ENCODE measurements around the gene NT5M.

NT5M gene

DNA sequence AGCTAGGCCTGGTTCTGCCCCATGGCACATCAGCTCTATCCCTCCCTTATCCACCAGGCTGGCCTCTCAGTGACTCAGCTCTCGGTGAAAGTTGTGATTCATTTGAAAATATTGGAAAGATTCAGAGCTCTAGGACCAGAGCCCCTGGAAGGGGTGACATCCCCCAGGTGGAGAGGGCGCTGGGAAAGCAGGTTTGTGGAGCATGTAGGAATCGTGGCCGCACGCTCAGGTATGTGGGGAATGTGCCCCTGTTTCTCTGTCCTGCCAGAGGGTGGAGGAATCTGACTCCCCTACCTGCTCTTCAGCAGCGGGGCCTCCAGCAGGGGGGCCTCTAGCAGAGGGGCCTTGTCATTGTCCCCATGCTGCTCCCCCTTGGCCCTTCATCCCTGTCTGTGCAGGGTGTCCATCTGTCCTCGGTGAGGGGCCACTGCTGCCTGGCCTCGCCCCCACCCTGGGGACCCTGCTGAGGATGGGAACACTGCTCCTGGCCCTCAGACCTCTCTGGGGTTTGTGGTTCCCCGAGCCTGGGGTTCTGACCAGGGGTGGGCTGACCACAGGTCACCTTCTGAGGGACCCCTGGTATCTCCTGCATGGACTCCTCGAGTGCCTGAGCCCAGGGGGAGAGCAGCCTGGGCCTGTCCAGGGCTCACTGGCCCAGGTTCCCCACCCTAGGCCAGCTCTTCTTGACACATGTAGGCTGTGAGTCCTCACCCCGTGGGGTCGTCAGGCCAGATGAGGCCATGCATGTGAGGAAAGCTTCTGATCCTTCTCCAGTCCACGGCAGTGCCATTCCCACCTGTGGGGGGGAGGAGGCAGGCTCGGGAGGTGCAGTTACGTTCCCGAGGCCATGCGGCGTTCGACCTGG lies 47.5 kb downstream of the NT5M start:
- 80 to 90% methylated on average over 13 to 18 of the region's 19 CpGs for WGBS, 2 experiments (ENCODE audit: insufficient coverage in 2 of 2)
- no peaks in the 10 kb centered on the region for H3K9me3 ChIP-seq (ENCODE audit: control insufficient read depth, low read length)
- H3K4me3 ChIP-seq (ENCODE audit: extremely low read depth, insufficient read depth, low read length, poor library complexity, severe bottlenecking): no peak overlapping the region
- peaks cover 15% of the 10 kb centered on the region for H3K4me1 ChIP-seq (ENCODE audit: control insufficient read depth, insufficient read depth, low read length, poor library complexity, severe bottlenecking)
- H3K36me3 ChIP-seq (ENCODE audit: control insufficient read depth, insufficient read depth, low read length): no peaks in the 10 kb centered on the region
- H3K27ac ChIP-seq (ENCODE audit: low read depth, low read length, severe bottlenecking): no peak overlapping the region

GRCh38 chr17:17351356-17351891 lies 48.3 kb downstream of the NT5M start:
- no peak overlapping the region for H3K4me3 ChIP-seq (ENCODE audit: extremely low read depth, insufficient read depth, low read length, poor library complexity, severe bottlenecking)
- WGBS, 2 experiments (ENCODE audit: insufficient coverage in 2 of 2): 88 to 93% methylated on average over 15 to 16 of the region's 16 CpGs
- H3K9me3 ChIP-seq (ENCODE audit: control insufficient read depth, low read length): no peaks in the 10 kb centered on the region
- no peaks in the 10 kb centered on the region for H3K36me3 ChIP-seq (ENCODE audit: control insufficient read depth, insufficient read depth, low read length)
- no peak overlapping the region for H3K27ac ChIP-seq (ENCODE audit: low read depth, low read length, severe bottlenecking)
- peaks cover 15% of the 10 kb centered on the region for H3K4me1 ChIP-seq (ENCODE audit: control insufficient read depth, insufficient read depth, low read length, poor library complexity, severe bottlenecking)

DNA sequence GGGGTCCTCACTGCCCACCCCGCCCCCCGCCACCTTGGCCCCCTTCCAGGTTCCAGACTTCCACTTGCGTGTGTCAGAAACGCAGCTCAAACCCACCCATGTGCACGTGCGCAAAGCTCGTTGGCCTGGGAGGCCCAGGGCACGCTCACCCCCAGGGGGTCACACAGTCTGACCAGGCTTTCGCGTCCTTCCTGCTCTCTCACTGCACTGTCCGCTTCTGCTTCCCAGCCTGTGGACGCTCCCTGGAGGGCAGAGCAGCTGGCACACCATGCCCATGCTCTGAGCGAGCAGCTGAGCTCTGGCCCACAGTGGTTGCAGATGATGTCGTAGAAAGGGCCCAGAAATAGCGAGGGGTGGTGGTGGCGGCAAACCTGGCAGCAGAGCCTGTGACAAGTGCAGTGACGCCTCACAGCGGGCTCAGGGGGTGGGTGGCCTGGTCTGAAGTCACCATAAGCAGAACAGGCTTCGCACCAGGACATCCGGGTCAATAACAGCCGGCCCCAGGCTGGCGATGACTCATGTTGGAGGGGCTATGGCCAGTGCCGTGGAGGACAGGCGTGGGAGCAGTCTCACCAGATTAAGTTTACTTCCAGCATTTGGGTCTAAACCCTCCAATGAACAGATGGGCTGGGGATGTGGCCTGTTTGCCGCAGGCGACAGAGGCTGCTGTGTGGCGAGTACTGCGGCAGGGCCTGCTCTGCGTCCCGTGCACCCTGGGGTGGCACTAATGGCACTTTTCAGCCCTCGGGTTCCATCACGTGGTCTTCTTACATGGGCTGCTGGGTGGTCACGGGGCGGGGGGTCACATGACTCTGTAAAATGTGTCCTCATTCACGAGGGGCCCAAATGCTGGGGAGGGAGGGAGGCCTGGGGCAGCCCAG lies 49.0 kb downstream of the NT5M start:
- Histone ChIP-seq H3K4me1 (ENCODE audit: control insufficient read depth, insufficient read depth, low read length, poor library complexity, severe bottlenecking) (peaks cover 15% of the 10 kb centered on the region), H3K4me3 (ENCODE audit: extremely low read depth, insufficient read depth, low read length, poor library complexity, severe bottlenecking) (no peak overlapping the region), H3K27ac (ENCODE audit: low read depth, low read length, severe bottlenecking) (no peak overlapping the region), H3K36me3 (ENCODE audit: control insufficient read depth, insufficient read depth, low read length) (no peaks in the 10 kb centered on the region), H3K9me3 (ENCODE audit: control insufficient read depth, low read length) (no peaks in the 10 kb centered on the region)
- 81 to 86% methylated on average over 25 to 28 of the region's 35 CpGs for WGBS, 2 experiments (ENCODE audit: insufficient coverage in 2 of 2)

DNA sequence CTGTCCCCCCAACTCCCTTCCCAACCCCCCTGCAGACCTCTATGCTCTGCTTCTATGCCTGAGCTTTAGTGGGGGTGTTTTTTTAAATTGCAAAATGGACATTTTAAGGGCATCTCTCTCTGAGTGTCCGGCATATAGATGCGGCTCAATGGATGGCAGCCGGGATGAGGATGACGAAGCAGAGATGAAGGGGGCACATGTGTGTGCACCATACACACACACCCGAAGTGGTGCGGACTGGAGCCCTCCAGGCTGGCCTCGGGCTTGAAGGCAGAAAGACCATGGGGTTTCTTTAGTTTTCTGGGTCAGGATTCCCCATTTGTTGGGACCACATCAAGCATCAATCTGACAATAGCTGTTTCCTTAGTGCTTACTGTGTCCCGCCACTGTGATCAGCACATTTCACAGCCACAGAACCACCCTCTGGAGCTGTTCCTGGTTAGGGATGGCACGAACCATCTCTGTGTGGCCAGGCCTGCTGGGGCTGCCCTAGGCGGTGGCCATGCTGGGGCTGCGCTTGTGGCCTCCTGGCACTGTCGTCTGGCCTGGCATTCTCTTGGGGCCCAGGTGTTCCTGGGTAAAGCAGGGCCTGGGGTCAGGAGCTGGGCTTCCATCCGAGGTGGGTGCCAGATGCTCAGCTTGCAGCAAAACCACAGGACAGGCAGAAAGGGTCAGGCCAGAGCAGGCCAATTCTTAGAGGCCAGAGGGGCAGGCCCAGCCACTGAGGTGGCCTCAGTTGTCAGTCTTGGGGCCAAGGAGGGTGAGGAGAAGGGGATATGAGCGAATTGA lies 49.9 kb downstream of the NT5M start:
- Histone ChIP-seq H3K27ac (ENCODE audit: low read depth, low read length, severe bottlenecking) (no peak overlapping the region), H3K4me3 (ENCODE audit: extremely low read depth, insufficient read depth, low read length, poor library complexity, severe bottlenecking) (no peak overlapping the region), H3K36me3 (ENCODE audit: control insufficient read depth, insufficient read depth, low read length) (no peaks in the 10 kb centered on the region), H3K4me1 (ENCODE audit: control insufficient read depth, insufficient read depth, low read length, poor library complexity, severe bottlenecking) (peaks cover 15% of the 10 kb centered on the region), H3K9me3 (ENCODE audit: control insufficient read depth, low read length) (no peaks in the 10 kb centered on the region)
- 94 to 96% methylated on average over 13 of the region's 14 CpGs for WGBS, 2 experiments (ENCODE audit: insufficient coverage in 2 of 2)

GRCh38 chr17:17353625-17354484 lies 50.7 kb downstream of the NT5M start:
- H3K9me3 ChIP-seq (ENCODE audit: control insufficient read depth, low read length): no peaks in the 10 kb centered on the region
- H3K36me3 ChIP-seq (ENCODE audit: control insufficient read depth, insufficient read depth, low read length): no peaks in the 10 kb centered on the region
- peaks cover 15% of the 10 kb centered on the region for H3K4me1 ChIP-seq (ENCODE audit: control insufficient read depth, insufficient read depth, low read length, poor library complexity, severe bottlenecking)
- H3K27ac ChIP-seq (ENCODE audit: low read depth, low read length, severe bottlenecking): no peak overlapping the region
- H3K4me3 ChIP-seq (ENCODE audit: extremely low read depth, insufficient read depth, low read length, poor library complexity, severe bottlenecking): no peak overlapping the region
- 92 to 94% methylated on average over 13 to 15 of the region's 15 CpGs for WGBS, 2 experiments (ENCODE audit: insufficient coverage in 2 of 2)

- Histone ChIP-seq H3K9me3 (ENCODE audit: control insufficient read depth, low read length) (no peaks in the 10 kb centered on the region), H3K27ac (ENCODE audit: low read depth, low read length, severe bottlenecking) (no peak overlapping the region), H3K4me1 (ENCODE audit: control insufficient read depth, insufficient read depth, low read length, poor library complexity, severe bottlenecking) (peaks cover 15% of the 10 kb centered on the region), H3K4me3 (ENCODE audit: extremely low read depth, insufficient read depth, low read length, poor library complexity, severe bottlenecking) (no peak overlapping the region), H3K36me3 (ENCODE audit: control insufficient read depth, insufficient read depth, low read length) (no peaks in the 10 kb centered on the region)
- WGBS, 2 experiments (ENCODE audit: insufficient coverage in 2 of 2): 43 to 51% methylated on average over 9 to 10 of the region's 14 CpGs
Observed at GRCh38 chr17:17354560-17355349, 51.6 kb downstream of the NT5M start.

- Histone ChIP-seq H3K9me3 (ENCODE audit: control insufficient read depth, low read length) (no peaks in the 10 kb centered on the region), H3K36me3 (ENCODE audit: control insufficient read depth, insufficient read depth, low read length) (no peaks in the 10 kb centered on the region), H3K4me3 (ENCODE audit: extremely low read depth, insufficient read depth, low read length, poor library complexity, severe bottlenecking) (no peak overlapping the region), H3K27ac (ENCODE audit: low read depth, low read length, severe bottlenecking) (no peak overlapping the region), H3K4me1 (ENCODE audit: control insufficient read depth, insufficient read depth, low read length, poor library complexity, severe bottlenecking) (peaks cover 12% of the 10 kb centered on the region)
- WGBS, 2 experiments (ENCODE audit: insufficient coverage in 2 of 2): 64 to 78% methylated on average over 9 to 10 of the region's 12 CpGs
Observed at GRCh38 chr17:17355426-17355825, 52.3 kb downstream of the NT5M start.

GRCh38 chr17:17356149-17356930 lies 53.2 kb downstream of the NT5M start:
- 69 to 77% methylated on average over 9 to 10 of the region's 10 CpGs for WGBS, 2 experiments (ENCODE audit: insufficient coverage in 2 of 2)
- H3K4me1 ChIP-seq (ENCODE audit: control insufficient read depth, insufficient read depth, low read length, poor library complexity, severe bottlenecking): peaks cover 11% of the 10 kb centered on the region

DNA sequence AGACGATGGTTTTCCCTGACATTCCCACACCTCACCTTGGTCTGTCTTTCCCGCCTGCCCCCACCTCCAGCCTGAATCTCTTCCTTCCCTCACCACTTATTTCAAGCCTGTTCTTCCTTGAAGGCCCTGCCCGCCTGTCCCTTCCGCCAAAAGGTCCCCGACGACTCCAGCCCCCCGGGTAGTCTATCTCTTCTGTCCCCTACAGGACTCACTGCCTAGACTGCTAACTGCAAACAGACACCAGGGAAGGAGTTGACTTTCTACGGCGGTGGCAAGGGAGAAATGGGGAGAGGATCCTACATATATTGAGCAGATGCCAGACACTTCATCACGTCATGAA lies 53.7 kb downstream of the NT5M start:
- Histone ChIP-seq H3K27ac (ENCODE audit: low read depth, low read length, severe bottlenecking) (no peak overlapping the region), H3K4me1 (ENCODE audit: control insufficient read depth, insufficient read depth, low read length, poor library complexity, severe bottlenecking) (peaks cover 7% of the 10 kb centered on the region), H3K9me3 (ENCODE audit: control insufficient read depth, low read length) (no peaks in the 10 kb centered on the region), H3K4me3 (ENCODE audit: extremely low read depth, insufficient read depth, low read length, poor library complexity, severe bottlenecking) (no peak overlapping the region), H3K36me3 (ENCODE audit: control insufficient read depth, insufficient read depth, low read length) (no peaks in the 10 kb centered on the region)
- WGBS, 2 experiments (ENCODE audit: insufficient coverage in 2 of 2): 87 to 92% methylated on average over 4 to 10 of the region's 10 CpGs

More at GRCh38 chr17:17356149-17356930, 53.2 kb downstream of the NT5M start:
- no peaks in the 10 kb centered on the region for H3K9me3 ChIP-seq (ENCODE audit: control insufficient read depth, low read length)
- no peak overlapping the region for H3K4me3 ChIP-seq (ENCODE audit: extremely low read depth, insufficient read depth, low read length, poor library complexity, severe bottlenecking)
- no peaks in the 10 kb centered on the region for H3K36me3 ChIP-seq (ENCODE audit: control insufficient read depth, insufficient read depth, low read length)
- no peak overlapping the region for H3K27ac ChIP-seq (ENCODE audit: low read depth, low read length, severe bottlenecking)
